Astrocyte (in vitro differentiated cells and primary cell): ENCODE results near the gene PTGS2. TPM values are rescaled to one million over a fixed set of nuclear protein-coding genes. Genes with fewer than 3 reads are reported as not detected.
"Not testable (repeated sequence)": the region's sequence is repeated elsewhere in the genome, so short reads cannot be mapped to it uniquely, and the experiment has no call there.

Experiments
- DNase-seq: peaks from one replicate; pipeline ENCODE4 v3.0.0-alpha.2; 2010; ENCODE audit warnings: low read depth
- FAIRE-seq: peaks from 2 replicates; lab custom pipeline; 2011; peaks lifted over from hg19 to GRCh38; lab: Jason Lieb, UNC
- H2AFZ ChIP-seq: 2 replicates; pipeline ENCODE4 v1.6.0; 2012; ENCODE audit warnings: low read depth, low read length, inconsistent platforms
- H3K27ac ChIP-seq: 2 replicates; pipeline ENCODE4 v1.5.1; 2011; ENCODE audit warnings: low read depth, low read length, inconsistent platforms
- H3K27me3 ChIP-seq: 2 replicates; pipeline ENCODE4 v1.6.0; 2011; ENCODE audit warnings: low read length, inconsistent platforms; ENCODE audit not compliant: insufficient read depth
- H3K36me3 ChIP-seq: 2 replicates; pipeline ENCODE4 v1.5.1; 2011; ENCODE audit warnings: low read length, inconsistent platforms; ENCODE audit not compliant: insufficient read depth
- H3K4me1 ChIP-seq: 2 replicates; pipeline ENCODE4 v1.5.1; 2011; ENCODE audit warnings: low read length, inconsistent platforms; ENCODE audit not compliant: insufficient read depth
- H3K4me2 ChIP-seq: 2 replicates; pipeline ENCODE4 v1.6.0; 2012; ENCODE audit warnings: low read length, inconsistent platforms
- H3K4me3 ChIP-seq: 2 replicates; pipeline ENCODE4 v1.5.1; 2011; ENCODE audit warnings: low read depth, mild to moderate bottlenecking, low read length, inconsistent platforms; ENCODE audit not compliant: insufficient read depth
- H3K79me2 ChIP-seq: 2 replicates; pipeline ENCODE4 v1.6.0; 2012; ENCODE audit warnings: mild to moderate bottlenecking, low read length, inconsistent platforms; ENCODE audit not compliant: insufficient read depth
- H3K9ac ChIP-seq: 2 replicates; pipeline ENCODE4 v1.6.0; 2012; ENCODE audit warnings: mild to moderate bottlenecking, low read length, inconsistent platforms
- H3K9me3 ChIP-seq: 2 replicates; pipeline ENCODE4 v1.5.1; 2012; ENCODE audit warnings: low read depth, mild to moderate bottlenecking, low read length, inconsistent platforms; ENCODE audit not compliant: insufficient read depth
- H4K20me1 ChIP-seq: 2 replicates; pipeline ENCODE4 v1.6.0; 2012; ENCODE audit warnings: low read length, inconsistent platforms; ENCODE audit not compliant: insufficient read depth
- H3K27ac Mint-ChIP-seq: one replicate; pipeline ENCODE4 v1.8.0; 2021; ENCODE audit warnings: mild to moderate bottlenecking, mixed read lengths; ENCODE audit not compliant: unreplicated experiment
- H3K27me3 Mint-ChIP-seq: one replicate; pipeline ENCODE4 v1.8.0; 2021; ENCODE audit warnings: low read depth, mixed read lengths; ENCODE audit not compliant: unreplicated experiment
- H3K36me3 Mint-ChIP-seq: one replicate; pipeline ENCODE4 v1.8.0; 2021; ENCODE audit warnings: low read depth, mixed read lengths; ENCODE audit not compliant: unreplicated experiment
- H3K4me1 Mint-ChIP-seq: one replicate; pipeline ENCODE4 v1.8.0; 2021; ENCODE audit warnings: low read depth, mixed read lengths; ENCODE audit not compliant: unreplicated experiment
- H3K4me3 Mint-ChIP-seq: one replicate; pipeline ENCODE4 v1.8.0; 2021; ENCODE audit warnings: mild to moderate bottlenecking, moderate library complexity, mixed read lengths; ENCODE audit not compliant: unreplicated experiment
- H3K9me3 Mint-ChIP-seq: one replicate; pipeline ENCODE4 v1.8.0; 2021; ENCODE audit warnings: mild to moderate bottlenecking, mixed read lengths; ENCODE audit not compliant: unreplicated experiment
- CTCF ChIP-seq: IDR thresholded peaks from 2 replicates; pipeline ENCODE4 v1.5.1; 2011; ENCODE audit warnings: low read depth, mild to moderate bottlenecking, inconsistent platforms, low read length, moderate library complexity; ENCODE audit not compliant: insufficient read depth
- EZH2 ChIP-seq: IDR thresholded peaks from 2 replicates; pipeline ENCODE4 v1.6.1; 2012; ENCODE audit warnings: mild to moderate bottlenecking, low read length, inconsistent platforms; ENCODE audit not compliant: insufficient read depth
- total RNA-seq: library from RNA; stranded (reverse); gene quantifications from 2 replicates; pipeline ENCODE4 v1.2.1, GENCODE V29; 2021

Gene PTGS2
- total RNA-seq, 1 donor from 2014 or later = 4.7 TPM

GRCh38 chr1:186643614-186644013 lies 36.6 kb downstream of the PTGS2 start:
- H3K36me3 ChIP-seq = no peaks in the 10 kb centered on the region
- H3K4me3 ChIP-seq = no peak overlapping the region
- H2AFZ ChIP-seq = no peak overlapping the region
- H3K27ac ChIP-seq = no peak overlapping the region
- H3K27me3 ChIP-seq = no peaks in the 10 kb centered on the region
- FAIRE-seq (no peak), DNase-seq (peak; percentile 27)
- H3K4me1 ChIP-seq = no peaks in the 10 kb centered on the region
- no peak overlapping the region for H3K4me2 ChIP-seq
- no peak for TF ChIP-seq EZH2
- no peak for TF ChIP-seq CTCF
- H3K4me3 Mint-ChIP-seq = no peak overlapping the region
- no peak overlapping the region for H3K9ac ChIP-seq
- no peaks in the 10 kb centered on the region for H3K9me3 Mint-ChIP-seq
- H3K79me2 ChIP-seq = no peaks in the 10 kb centered on the region
- no peaks in the 10 kb centered on the region for H3K36me3 Mint-ChIP-seq
- no peak overlapping the region for H3K27ac Mint-ChIP-seq
- no peaks in the 10 kb centered on the region for H3K27me3 Mint-ChIP-seq
- H4K20me1 ChIP-seq = no peaks in the 10 kb centered on the region
- peaks cover 7% of the 10 kb centered on the region for H3K4me1 Mint-ChIP-seq
- no peaks in the 10 kb centered on the region for H3K9me3 ChIP-seq

GRCh38 chr1:186637567-186637966 lies 42.7 kb downstream of the PTGS2 start:
- H3K9me3 ChIP-seq, H3K4me1 Mint-ChIP-seq, H3K4me3 Mint-ChIP-seq, DNase-seq, H3K36me3 ChIP-seq, H3K4me3 ChIP-seq, H3K4me1 ChIP-seq, H3K36me3 Mint-ChIP-seq, H3K27me3 ChIP-seq, H3K9me3 Mint-ChIP-seq, H3K4me2 ChIP-seq, H3K27ac Mint-ChIP-seq, H3K9ac ChIP-seq, H3K27ac ChIP-seq, H3K27me3 Mint-ChIP-seq, H3K79me2 ChIP-seq, H4K20me1 ChIP-seq, H2AFZ ChIP-seq, FAIRE-seq: not testable (repeated sequence)

- Histone ChIP-seq H3K27me3 (no peaks in the 10 kb centered on the region), H3K9ac (no peak overlapping the region), H3K4me3 (no peak overlapping the region), H3K36me3 (no peaks in the 10 kb centered on the region), H3K9me3 (no peaks in the 10 kb centered on the region), H3K4me2 (no peak overlapping the region), H3K4me1 (no peaks in the 10 kb centered on the region), H2AFZ (no peak overlapping the region), H3K79me2 (no peaks in the 10 kb centered on the region), H3K27ac (no peak overlapping the region), H4K20me1 (no peaks in the 10 kb centered on the region)
- Mint-ChIP-seq H3K4me3 (peak overlapping the region; percentile 70), H3K27me3 (no peaks in the 10 kb centered on the region), H3K27ac (no peak overlapping the region), H3K36me3 (no peaks in the 10 kb centered on the region), H3K9me3 (no peaks in the 10 kb centered on the region), H3K4me1 (no peaks in the 10 kb centered on the region)
- TF ChIP-seq CTCF (no peak), EZH2 (no peak)
- DNase-seq (no peak), FAIRE-seq (no peak)
Observed at GRCh38 chr1:186636786-186637185, 43.4 kb downstream of the PTGS2 start.
